ENCODE data around the gene FOXL3.

- TF ChIP-seq EZH2 (IDR thresholded peaks at IDR 0.05; ENCODE audit: borderline replicate concordance, low read depth, low read length, poor library complexity, severe bottlenecking), result no peak
- TF ChIP-seq, protein P1, sequence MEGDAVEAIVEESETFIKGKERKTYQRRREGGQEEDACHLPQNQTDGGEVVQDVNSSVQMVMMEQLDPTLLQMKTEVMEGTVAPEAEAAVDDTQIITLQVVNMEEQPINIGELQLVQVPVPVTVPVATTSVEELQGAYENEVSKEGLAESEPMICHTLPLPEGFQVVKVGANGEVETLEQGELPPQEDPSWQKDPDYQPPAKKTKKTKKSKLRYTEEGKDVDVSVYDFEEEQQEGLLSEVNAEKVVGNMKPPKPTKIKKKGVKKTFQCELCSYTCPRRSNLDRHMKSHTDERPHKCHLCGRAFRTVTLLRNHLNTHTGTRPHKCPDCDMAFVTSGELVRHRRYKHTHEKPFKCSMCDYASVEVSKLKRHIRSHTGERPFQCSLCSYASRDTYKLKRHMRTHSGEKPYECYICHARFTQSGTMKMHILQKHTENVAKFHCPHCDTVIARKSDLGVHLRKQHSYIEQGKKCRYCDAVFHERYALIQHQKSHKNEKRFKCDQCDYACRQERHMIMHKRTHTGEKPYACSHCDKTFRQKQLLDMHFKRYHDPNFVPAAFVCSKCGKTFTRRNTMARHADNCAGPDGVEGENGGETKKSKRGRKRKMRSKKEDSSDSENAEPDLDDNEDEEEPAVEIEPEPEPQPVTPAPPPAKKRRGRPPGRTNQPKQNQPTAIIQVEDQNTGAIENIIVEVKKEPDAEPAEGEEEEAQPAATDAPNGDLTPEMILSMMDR (conservative IDR thresholded peaks at IDR 0.05; ENCODE audit: low read depth, low read length), result no peak
Measured at GRCh38 chr7:265998-266850, 23.7 kb upstream of the FOXL3 start.

All from A673 (cell line).